GM21576 (cell line): Measurements from ENCODE around the gene NUDT8.
"Not testable (repeated sequence)": the region's sequence is repeated elsewhere in the genome, so short reads cannot be mapped to it uniquely, and the experiment has no call there.

Experiments
- ATAC-seq: cut with Tn5 transposase; IDR thresholded peaks from one replicate; pipeline ENCODE4 v1.9.1; 2021; ENCODE audit warnings: mild to moderate bottlenecking, moderate library complexity; ENCODE audit not compliant: unreplicated experiment

The NUDT8 gene

GRCh38 chr11:67596753-67597300 is 32.9 kb downstream of the NUDT8 start:
- no peak for ATAC-seq

- no peak for ATAC-seq
Measured at GRCh38 chr11:67594480-67594879, 35.3 kb downstream of the NUDT8 start.

GRCh38 chr11:67593565-67593905 is 36.2 kb downstream of the NUDT8 start:
- ATAC-seq = no peak

GRCh38 chr11:67592880-67593564 is 36.7 kb downstream of the NUDT8 start:
- no peak for ATAC-seq

GRCh38 chr11:67588899-67589415 is 40.8 kb downstream of the NUDT8 start:
- not testable (repeated sequence) for ATAC-seq

GRCh38 chr11:67588136-67588503 is 41.6 kb downstream of the NUDT8 start:
- ATAC-seq = peak; percentile 20

GRCh38 chr11:67586568-67587250 is 43.0 kb downstream of the NUDT8 start:
- no peak for ATAC-seq

GRCh38 chr11:67585911-67586310 is 43.8 kb downstream of the NUDT8 start:
- no peak for ATAC-seq

GRCh38 chr11:67584881-67585873 is 44.6 kb downstream of the NUDT8 start:
- no peak for ATAC-seq

GRCh38 chr11:67584205-67584880 is 45.4 kb downstream of the NUDT8 start:
- ATAC-seq = no peak

GRCh38 chr11:67583247-67584204 is 46.2 kb downstream of the NUDT8 start, which contains the start of gene GSTP1:
Gene GSTP1 (plus strand): TSS chr11:67583812. CDS start chr11:67583844, 32 bp downstream.
- peak; percentile 54 for ATAC-seq

GRCh38 chr11:67582011-67582410 is 47.7 kb downstream of the NUDT8 start:
- ATAC-seq = no peak

GRCh38 chr11:67581469-67581868 is 48.3 kb downstream of the NUDT8 start:
- no peak for ATAC-seq

GRCh38 chr11:67577951-67578350 is 51.8 kb downstream of the NUDT8 start:
- ATAC-seq = no peak
